H1 (cell line): ENCODE measurements around the gene PBLD. TPM values are rescaled to one million over a fixed set of nuclear protein-coding genes. Genes with fewer than 3 reads are reported as not detected.

Experiments
- CBX8 ChIP-seq: fragments of 300-800, 300-1000 bp; sonication (generic); IDR thresholded peaks from 2 replicates; pipeline ENCODE4 v1.7.1; 2016; ENCODE audit warnings: low read depth, low read length, borderline replicate concordance
- CEBPB ChIP-seq: IDR thresholded peaks from 2 replicates; pipeline ENCODE4 v1.6.1; 2012; ENCODE audit warnings: low read depth, low read length
- CHD1 ChIP-seq: IDR thresholded peaks from 2 replicates; pipeline ENCODE4 v1.6.1; 2012; ENCODE audit warnings: low read depth, low read length, improper control_type of control experiment
- CHD2 ChIP-seq: IDR thresholded peaks from 2 replicates; pipeline ENCODE4 v1.6.1; 2012; ENCODE audit warnings: low read length, improper control_type of control experiment
- CHD7 ChIP-seq: fragments of 300-600 bp; sonication (generic); IDR thresholded peaks from 2 replicates; pipeline ENCODE4 v1.7.1; 2012; ENCODE audit warnings: low read length, moderate library complexity, mild to moderate bottlenecking, inconsistent platforms; ENCODE audit not compliant: insufficient replicate concordance
- SIRT6 ChIP-seq: IDR thresholded peaks from one replicate; pipeline ENCODE4 v1.7.1; 2012; ENCODE audit warnings: low read length, inconsistent platforms
- TAF1 ChIP-seq: IDR thresholded peaks from 2 replicates; pipeline ENCODE4 v1.6.1; 2011; ENCODE audit warnings: mild to moderate bottlenecking, low read depth, low read length
- polyA plus RNA-seq, 7 experiments: library from polyadenylated mRNA; depleted of rRNA in 3 of 7; stranded (reverse) in 5 of 7; unstranded in 2 of 7; fragments of >200 nt in 5 of 7; fragments of 200-250 nt in 2 of 7; gene quantifications; 1 replicate in 5 of 7; 2 replicates in 1 of 7; 4 replicates in 1 of 7; pipeline versions ENCODE4 v1.2.1 to v1.2.3, GENCODE V29; 2011 to 2013; ENCODE audit warnings: missing spikeins in 2 of 7, mixed read lengths in 2 of 7
- total RNA-seq: library from RNA; stranded (reverse); fragmentation: NEBNext Ultra II Directional; extraction: Animal tissue kit (Norgen Biotek cat#: 25700); gene quantifications from 2 replicates; pipeline ENCODE4 v1.2.1, GENCODE V29; 2021

Gene PBLD
- total and polyA plus RNA-seq, 2 of the 8 experiments (the other 6 are each of a cell fraction or from before 2014, with no cell fraction given), result 0.56 to 2.0 TPM

- TF ChIP-seq CHD7 (no peak), CHD1 (no peak), TAF1 (no peak), CEBPB (no peak), SIRT6 (no peak), CHD2 (no peak), CBX8 (no peak)
- TF ChIP-seq, all 59 proteins: peak for 0
These were observed 26.5 kb upstream of the PBLD start (continued) for GRCh38 chr10:68359189-68359588.
